Esophagus (tissue), 2 donors: ENCODE data around the gene SUPT20HL1. TPM values are rescaled to one million over a fixed set of nuclear protein-coding genes. Genes with fewer than 3 reads are reported as not detected.
"Not testable (repeated sequence)": the region's sequence is repeated elsewhere in the genome, so short reads cannot be mapped to it uniquely, and the experiment has no call there.

Source experiments
- H3K27ac ChIP-seq, 2 donors: one replicate each; pipeline ENCODE4 v1.5.1; 2013; ENCODE audit warnings: low read depth in 2 of 2, mild to moderate bottlenecking in 2 of 2, inconsistent platforms in 1 of 2, low read length in 1 of 2, moderate library complexity in 1 of 2
- H3K27me3 ChIP-seq, 2 donors: one replicate each; pipeline ENCODE4 v1.6.1; 2013; ENCODE audit warnings: low read length in 2 of 2, control low read depth in 1 of 2, mild to moderate bottlenecking in 1 of 2; ENCODE audit not compliant: insufficient read depth in 2 of 2, control insufficient read depth in 1 of 2
- H3K36me3 ChIP-seq, 2 donors: one replicate each; pipeline ENCODE4 v1.6.1; 2013; ENCODE audit warnings: low read length in 1 of 2; ENCODE audit not compliant: control insufficient read depth in 2 of 2, insufficient read depth in 2 of 2
- H3K4me1 ChIP-seq, 2 donors: one replicate each; pipeline ENCODE4 v1.6.1; 2013; ENCODE audit warnings: low read length in 1 of 2; ENCODE audit not compliant: control insufficient read depth in 2 of 2, insufficient read depth in 2 of 2
- H3K4me3 ChIP-seq, 2 donors: one replicate each; pipeline ENCODE4 v1.5.1; 2013; ENCODE audit warnings: low read length in 2 of 2, mild to moderate bottlenecking in 2 of 2, low read depth in 1 of 2, moderate library complexity in 1 of 2
- H3K9me3 ChIP-seq, 2 donors: one replicate each; pipeline ENCODE4 v1.6.1; 2013; ENCODE audit warnings: mild to moderate bottlenecking in 2 of 2, low read depth in 1 of 2, low read length in 1 of 2, moderate library complexity in 1 of 2; ENCODE audit not compliant: control insufficient read depth in 2 of 2, insufficient read depth in 1 of 2
- WGBS, 2 donors: extraction: QIAGEN DNeasy Blood & Tissue Kit; methylation state at CpG; one replicate each; pipeline ENCODE4 v1.1.7; 2013; 5-methylcytosine and 5-hydroxymethylcytosine counted together
- polyA plus RNA-seq, 2 donors: library from polyadenylated mRNA; stranded (reverse); fragments of 200-250 nt; gene quantifications; one replicate each; pipeline ENCODE4 v1.2.3, GENCODE V29; 2013
- donor health status: healthy with polysubstance abuse.
- donor health status: Bipolar disorder and iron deficiency.

The SUPT20HL1 gene
- polyA plus RNA-seq, 2 donors, result not detected

DNA sequence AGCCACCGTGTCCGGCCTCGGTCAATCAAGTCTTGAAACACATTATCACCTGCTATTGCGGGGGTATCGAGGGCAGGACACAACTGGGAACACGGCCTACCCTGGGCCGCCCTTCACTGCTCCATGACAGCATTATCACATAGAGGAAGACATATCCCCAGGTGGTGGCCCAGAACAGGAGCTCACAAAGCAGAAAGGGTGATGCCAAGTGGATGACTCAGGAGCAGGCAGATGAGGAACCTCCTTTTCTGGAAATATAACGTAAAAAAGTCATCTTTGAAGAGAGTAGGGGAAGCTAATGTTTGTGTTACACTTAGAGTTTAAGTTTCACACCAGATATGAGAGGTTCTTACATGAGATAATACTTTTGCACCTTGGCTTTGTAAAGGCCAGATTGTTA lies 5.3 kb upstream of the SUPT20HL1 start:
- H3K36me3 ChIP-seq, result no peaks in the 10 kb centered on the region
- WGBS, 2 donors, result 86 to 90% methylated on average over 8 of the region's 8 CpGs
- no peaks in the 10 kb centered on the region for H3K9me3 ChIP-seq
- H3K4me3 ChIP-seq, result no peak overlapping the region
- no peaks in the 10 kb centered on the region for H3K27me3 ChIP-seq
- no peak overlapping the region for H3K27ac ChIP-seq
- H3K4me1 ChIP-seq, result no peaks in the 10 kb centered on the region

- no peak overlapping the region for H3K27ac ChIP-seq
- H3K36me3 ChIP-seq, result no peaks in the 10 kb centered on the region
- no peaks in the 10 kb centered on the region for H3K4me1 ChIP-seq
- no peak overlapping the region for H3K4me3 ChIP-seq
- no peaks in the 10 kb centered on the region for H3K27me3 ChIP-seq
- H3K9me3 ChIP-seq, result no peaks in the 10 kb centered on the region
Observed at GRCh38 chrX:24357106-24357505, 3.3 kb upstream of the SUPT20HL1 start.

DNA sequence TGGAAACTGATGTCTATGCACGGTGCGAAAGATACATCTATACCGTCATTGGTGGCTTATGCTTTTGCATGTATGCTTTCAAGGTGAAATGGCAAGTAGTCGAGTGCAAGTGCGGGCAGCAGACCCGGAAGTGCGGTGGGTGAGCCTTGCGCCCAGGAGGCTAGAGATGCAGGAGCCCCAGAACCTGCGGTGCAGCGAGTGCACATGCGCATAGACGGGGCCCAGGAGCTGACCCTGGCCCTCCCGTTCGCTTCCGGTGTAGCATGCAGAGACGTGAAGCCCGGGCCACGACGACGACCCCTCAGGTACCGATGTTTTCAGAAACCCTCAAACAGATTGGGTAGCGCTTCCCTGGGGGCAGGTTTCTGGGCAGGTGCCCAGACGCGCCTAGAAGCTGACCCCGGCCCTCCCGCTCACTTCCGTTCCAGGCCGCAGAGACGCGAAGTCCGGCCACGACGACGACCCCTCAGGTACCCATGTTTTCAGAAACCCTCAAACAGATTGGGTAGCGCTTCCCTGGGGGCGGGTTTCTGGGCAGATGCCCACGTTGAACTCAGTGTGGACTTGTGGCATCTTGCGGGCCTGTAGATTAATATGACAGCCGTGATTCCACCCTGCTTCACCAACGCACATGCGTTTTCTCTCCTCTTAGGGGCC lies 1.8 kb downstream of the SUPT20HL1 start:
- not testable (repeated sequence) for H3K4me1 ChIP-seq, H3K27ac ChIP-seq, H3K9me3 ChIP-seq, H3K36me3 ChIP-seq, H3K27me3 ChIP-seq, H3K4me3 ChIP-seq
- WGBS, 2 donors, result 87 to 95% methylated on average over 37 to 39 of the region's 41 CpGs

DNA sequence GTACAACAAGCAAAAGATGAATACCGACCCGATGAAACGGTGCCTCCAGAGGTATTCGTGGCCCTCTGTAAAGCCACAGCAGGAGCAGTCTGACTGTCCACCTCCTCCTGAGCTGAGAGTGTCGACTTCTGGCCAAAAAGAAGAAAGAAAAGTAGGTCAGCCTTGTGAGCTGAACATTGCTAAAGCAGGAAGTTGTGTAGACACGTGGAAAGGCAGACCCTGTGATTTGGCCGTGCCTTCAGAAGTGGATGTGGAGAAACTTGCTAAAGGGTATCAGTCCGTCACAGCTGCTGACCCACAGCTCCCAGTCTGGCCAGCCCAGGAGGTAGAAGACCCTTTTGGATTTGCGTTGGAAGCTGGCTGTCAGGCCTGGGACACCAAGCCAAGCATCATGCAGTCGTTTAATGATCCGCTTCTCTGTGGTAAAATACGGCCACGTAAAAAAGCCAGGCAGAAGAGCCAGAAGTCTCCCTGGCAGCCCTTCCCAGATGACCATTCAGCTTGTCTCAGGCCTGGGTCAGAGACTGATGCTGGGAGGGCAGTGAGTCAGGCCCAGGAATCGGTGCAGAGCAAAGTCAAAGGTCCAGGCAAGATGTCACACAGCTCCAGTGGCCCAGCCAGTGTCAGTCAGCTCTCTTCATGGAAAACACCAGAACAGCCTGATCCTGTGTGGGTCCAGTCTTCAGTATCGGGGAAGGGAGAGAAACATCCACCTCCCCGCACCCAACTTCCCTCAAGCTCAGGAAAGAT lies 3.2 kb downstream of the SUPT20HL1 start:
- H3K36me3 ChIP-seq, H3K27ac ChIP-seq, H3K27me3 ChIP-seq, H3K9me3 ChIP-seq, H3K4me1 ChIP-seq, H3K4me3 ChIP-seq: not testable (repeated sequence)
- 73 to 78% methylated on average over 11 to 15 of the region's 16 CpGs for WGBS, 2 donors

DNA sequence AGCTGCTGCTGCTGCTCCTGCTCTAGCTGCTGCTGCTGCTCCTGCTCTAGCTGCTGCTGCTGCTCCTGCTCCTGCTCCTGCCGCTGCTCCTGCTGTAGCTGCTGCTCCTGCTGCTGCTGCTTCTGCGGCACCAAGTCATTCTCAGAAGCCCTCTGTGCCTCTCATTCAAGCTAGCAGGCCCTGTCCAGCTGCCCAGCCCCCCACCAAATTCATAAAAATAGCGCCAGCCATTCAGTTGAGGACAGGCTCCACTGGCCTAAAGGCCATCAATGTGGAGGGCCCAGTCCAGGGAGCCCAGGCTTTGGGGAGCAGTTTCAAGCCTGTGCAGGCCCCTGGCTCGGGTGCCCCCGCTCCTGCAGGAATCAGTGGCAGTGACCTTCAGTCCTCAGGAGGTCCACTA lies 3.9 kb downstream of the SUPT20HL1 start:
- H3K4me3 ChIP-seq, result no peak overlapping the region
- 76 to 85% methylated on average over 5 of the region's 5 CpGs for WGBS, 2 donors
- H3K4me1 ChIP-seq, result no peaks in the 10 kb centered on the region
- H3K27me3 ChIP-seq, result no peaks in the 10 kb centered on the region
- H3K36me3 ChIP-seq, result no peaks in the 10 kb centered on the region
- no peak overlapping the region for H3K27ac ChIP-seq
- no peaks in the 10 kb centered on the region for H3K9me3 ChIP-seq

DNA sequence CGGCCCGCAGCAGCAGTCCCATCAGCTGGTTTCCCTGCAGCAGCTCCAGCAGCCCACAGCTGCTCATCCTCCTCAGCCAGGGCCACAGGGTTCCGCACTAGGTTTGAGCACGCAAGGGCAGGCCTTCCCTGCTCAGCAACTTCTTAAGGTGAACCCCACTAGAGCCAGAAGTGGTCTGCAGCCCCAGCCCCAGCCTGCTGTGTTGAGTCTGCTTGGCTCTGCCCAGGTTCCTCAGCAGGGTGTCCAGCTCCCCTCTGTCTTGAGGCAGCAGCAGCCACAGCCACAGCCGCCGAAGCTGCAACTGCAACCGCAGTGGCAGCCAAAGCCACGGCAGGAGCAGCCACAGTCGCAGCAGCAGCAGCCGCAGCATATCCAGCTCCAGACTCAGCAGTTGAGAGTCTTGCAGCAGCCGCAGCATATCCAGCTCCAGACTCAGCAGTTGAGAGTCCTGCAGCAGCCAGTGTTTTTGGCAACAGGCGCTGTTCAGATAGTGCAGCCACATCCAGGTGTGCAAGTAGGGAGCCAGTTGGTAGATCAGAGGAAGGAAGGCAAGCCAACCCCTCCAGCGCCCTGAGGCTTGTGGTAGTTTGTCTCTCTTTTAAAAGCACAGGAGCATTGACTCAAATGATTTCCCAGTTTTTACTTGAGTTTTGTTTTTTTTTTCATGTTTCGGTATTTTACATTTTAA lies 4.6 kb downstream of the SUPT20HL1 start:
- H3K4me3 ChIP-seq, result no peak overlapping the region
- H3K27me3 ChIP-seq, result no peaks in the 10 kb centered on the region
- H3K36me3 ChIP-seq, result no peaks in the 10 kb centered on the region
- H3K4me1 ChIP-seq, result no peaks in the 10 kb centered on the region
- H3K27ac ChIP-seq, result no peak overlapping the region
- 54 to 78% methylated on average over 14 of the region's 14 CpGs for WGBS, 2 donors
- no peaks in the 10 kb centered on the region for H3K9me3 ChIP-seq

- not testable (repeated sequence) for H3K27me3 ChIP-seq, H3K36me3 ChIP-seq, H3K4me1 ChIP-seq, H3K4me3 ChIP-seq, H3K27ac ChIP-seq, H3K9me3 ChIP-seq
- WGBS, 2 donors, result 41 to 79% methylated on average over 3 to 4 of the region's 4 CpGs
Observed at GRCh38 chrX:24366762-24367400, 6.4 kb downstream of the SUPT20HL1 start.

GRCh38 chrX:24369816-24370215 lies 9.4 kb downstream of the SUPT20HL1 start:
- Histone ChIP-seq H3K27me3 (peaks cover 0 to 3% of the 10 kb centered on the region in 2 donors), H3K4me1 (no peaks in the 10 kb centered on the region), H3K36me3 (no peaks in the 10 kb centered on the region), H3K27ac (no peak overlapping the region), H3K9me3 (no peaks in the 10 kb centered on the region), H3K4me3 (no peak overlapping the region)
- WGBS, 2 donors, result 35 to 78% methylated on average over 1 of the region's 1 CpG

DNA sequence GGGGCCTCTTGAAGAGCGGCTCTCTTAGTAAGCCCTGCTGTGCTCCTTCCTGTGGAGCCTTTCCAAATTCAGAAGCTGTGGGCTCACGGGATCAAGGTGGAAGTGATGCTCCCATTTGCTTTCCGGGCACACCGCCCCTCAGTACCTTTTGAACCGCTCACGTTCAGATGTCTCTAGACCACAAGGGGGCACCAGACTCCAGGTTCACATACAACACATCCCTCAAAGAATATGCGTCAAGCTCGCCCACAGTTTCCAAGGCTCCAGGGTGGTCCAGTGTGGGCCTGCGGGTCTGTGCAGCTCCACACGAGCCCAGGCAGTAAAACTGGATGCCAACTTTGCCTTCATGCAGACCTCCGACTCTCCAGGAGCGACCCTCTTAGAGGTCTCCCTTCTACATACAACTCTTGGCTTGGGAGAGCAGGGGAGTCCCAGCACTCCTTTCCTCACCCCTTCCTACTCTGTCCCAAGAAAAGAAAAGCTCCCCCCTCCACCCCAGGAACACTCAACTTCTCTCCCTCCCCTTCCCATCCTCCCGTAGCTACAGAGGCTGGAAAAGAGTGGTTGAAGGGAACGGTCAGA lies 11.0 kb downstream of the SUPT20HL1 start:
- H3K36me3 ChIP-seq, result no peaks in the 10 kb centered on the region
- no peak overlapping the region for H3K27ac ChIP-seq
- no peaks in the 10 kb centered on the region for H3K4me1 ChIP-seq
- no peak overlapping the region for H3K4me3 ChIP-seq
- WGBS, 2 donors, result 19 to 23% methylated on average over 14 of the region's 14 CpGs
- H3K27me3 ChIP-seq, result peaks cover 0 to 3% of the 10 kb centered on the region in 2 donors
- no peaks in the 10 kb centered on the region for H3K9me3 ChIP-seq
